Keratinocyte (primary cell): ENCODE results near the gene CACNA1B.

Experiments used
- CTCF ChIP-seq, 3 experiments: IDR thresholded peaks in 1 of 3; conservative IDR thresholded peaks in 1 of 3; optimal IDR thresholded peaks in 1 of 3; 2 replicates in 2 of 3; 3 replicates in 1 of 3; pipeline versions ENCODE3 to v1.5.1; 2011; ENCODE audit warnings: low read length in 3 of 3, mild to moderate bottlenecking in 3 of 3, moderate library complexity in 2 of 3, control low read depth in 1 of 3, inconsistent platforms in 1 of 3; ENCODE audit not compliant: insufficient read depth in 2 of 3; ENCODE audit errors: extremely low read depth in 1 of 3
- EZH2 ChIP-seq: IDR thresholded peaks from one replicate; pipeline ENCODE4 v1.6.1; 2012; ENCODE audit warnings: inconsistent platforms, mild to moderate bottlenecking, low read length, moderate library complexity

GRCh38 chr9:137978262-137978714 lies 100.7 kb downstream of the CACNA1B start:
- TF ChIP-seq CTCF (optimal IDR thresholded peaks at IDR 0.05 in 1 of 3, IDR thresholded peaks at IDR 0.05 in 1 of 3, conservative IDR thresholded peaks at IDR 0.05 in 1 of 3; ENCODE audit: extremely low read depth in 1 of 3, insufficient read depth in 2 of 3, low read length in 3 of 3) (no peak), EZH2 (no peak)
